ENCODE data around the gene MAP3K4.

MAP3K4 gene

DNA sequence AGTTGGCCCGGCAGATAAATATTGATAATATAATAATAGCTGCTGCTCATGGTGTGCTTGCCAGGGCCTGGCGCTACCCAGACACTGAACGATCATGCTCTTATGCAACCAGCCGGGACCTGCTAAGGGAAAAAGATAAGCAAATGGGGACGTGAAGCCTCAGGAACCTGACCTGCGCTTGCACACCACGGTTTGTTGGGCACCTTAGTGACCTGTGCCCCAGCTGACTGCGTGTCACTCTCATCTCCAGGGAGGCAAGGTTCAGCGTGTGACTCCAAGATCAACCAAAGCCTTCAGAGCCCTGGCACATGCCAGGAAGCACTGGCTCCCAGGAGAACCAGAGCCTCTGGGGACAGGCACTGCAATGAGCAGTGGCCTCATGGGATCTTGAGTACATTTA is 171.2 kb downstream of the MAP3K4 start:
- intact Hi-C loops (cut with DNase I), result no loop called here
- DNase-seq, result peak in 2 of 10 donors; percentile 9 to 16

DNA sequence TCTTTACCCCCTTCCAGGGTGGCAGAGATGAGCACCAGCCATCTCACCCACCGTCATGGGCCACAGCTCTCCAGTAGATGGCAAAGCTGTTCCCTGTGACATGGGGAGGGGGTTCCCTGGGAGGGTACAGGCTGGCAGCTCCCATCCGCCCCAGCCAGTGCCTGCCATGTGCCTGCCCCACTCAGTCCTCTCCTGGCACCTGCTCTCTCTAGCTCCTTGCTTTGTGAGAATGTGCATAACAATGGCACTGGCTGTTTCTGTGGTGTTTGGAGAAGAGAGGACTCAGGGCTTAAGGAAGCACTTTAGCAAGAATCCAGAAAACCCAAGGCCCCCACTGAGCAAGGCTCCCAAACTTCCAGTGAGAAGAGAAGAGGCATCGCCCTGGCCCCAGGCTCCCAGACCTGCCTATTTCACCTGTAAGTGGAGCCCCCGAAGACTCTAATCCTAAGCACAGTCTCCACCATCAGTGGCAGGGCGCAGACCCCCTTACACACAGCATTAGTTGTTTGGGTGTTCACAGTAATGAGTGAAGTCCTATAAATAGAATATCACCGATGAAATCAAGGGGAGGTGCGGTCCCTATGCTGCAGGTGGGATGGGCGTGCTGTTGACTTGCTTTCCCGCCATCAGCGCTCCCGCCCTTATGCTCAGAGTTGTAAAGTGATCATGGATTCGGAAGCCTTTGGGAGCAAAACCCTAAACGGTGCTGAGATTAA is 172.1 kb downstream of the MAP3K4 start:
- peak in 2 of 10 donors; percentile 11 to 16 for DNase-seq
- intact Hi-C loops (cut with DNase I), result no loop called here

DNA sequence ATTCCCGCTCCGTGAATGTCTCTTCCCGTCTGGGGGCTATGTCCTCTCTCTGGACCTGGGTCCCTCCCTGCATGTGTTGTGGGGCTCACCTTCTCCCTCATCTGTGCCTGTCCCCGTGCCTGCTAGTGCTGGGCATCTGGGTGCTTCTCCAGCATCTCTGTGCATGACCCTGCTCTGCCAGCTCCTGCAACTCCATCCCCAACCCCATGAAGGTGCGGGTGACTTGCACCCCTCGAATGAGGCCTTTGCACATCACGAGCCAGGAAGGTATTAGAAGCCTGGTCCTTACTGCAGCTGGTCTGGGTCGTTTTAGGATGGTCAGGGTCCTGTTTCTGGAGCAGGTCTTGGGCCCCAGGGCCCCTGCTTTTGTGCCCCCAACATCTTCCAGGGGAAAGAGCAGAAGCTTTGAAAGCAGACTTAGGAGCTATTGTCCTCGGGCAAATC is 172.6 kb downstream of the MAP3K4 start:
- intact Hi-C loops (cut with DNase I), result no loop called here

DNA sequence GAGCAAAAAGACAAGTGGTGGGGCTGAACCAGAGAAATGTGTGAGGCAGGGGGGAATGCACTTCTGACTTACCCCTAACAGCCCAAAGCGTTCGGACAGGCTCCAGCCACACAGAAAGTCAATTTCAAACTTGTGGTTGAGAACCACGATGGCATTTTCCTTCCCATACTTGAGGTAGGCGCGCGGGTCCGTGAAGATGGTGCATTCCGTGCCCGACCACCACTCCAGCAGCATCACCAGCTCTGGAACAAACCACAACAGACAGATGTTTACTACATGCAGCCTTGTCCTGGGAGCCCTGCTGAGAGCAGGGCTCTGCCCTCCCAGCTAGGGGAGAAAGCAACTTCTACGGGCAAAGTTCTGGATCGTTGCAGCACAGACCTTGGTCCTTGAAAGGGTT is 174.6 kb downstream of the MAP3K4 start:
- intact Hi-C loops (cut with DNase I), result loop anchor here (5.0 kb wide), 1 partner anchor 206 kb away; no protein-coding TSS in a partner anchor
- DNase-seq, result peak in 1 of 10 donors; percentile 13

More for the DNA sequence above, 172.6 kb downstream of the MAP3K4 start:
- DNase-seq, result peak in 2 of 10 donors; percentile 8 to 15

DNA sequence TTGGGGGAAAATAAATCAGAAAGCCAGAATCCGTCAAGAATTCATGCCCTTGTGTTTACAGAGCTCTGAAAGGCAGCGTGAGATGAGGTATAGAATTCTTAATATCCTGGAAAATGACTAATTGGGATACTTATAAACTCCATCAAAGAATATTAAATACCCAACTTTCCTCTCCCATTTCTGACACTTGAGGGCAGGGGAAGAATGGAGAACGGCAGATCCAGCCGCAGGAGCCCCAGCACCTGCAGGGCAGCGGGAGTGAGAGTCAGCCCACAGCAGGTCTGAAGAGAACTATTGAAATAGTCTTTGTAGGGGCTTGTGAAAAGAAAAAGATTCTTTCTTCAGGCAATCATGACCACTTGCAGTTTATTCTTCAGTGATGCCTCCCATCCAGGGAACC is 175.1 kb downstream of the MAP3K4 start:
- DNase-seq, result peak in 2 of 10 donors; percentile 14 to 20
- intact Hi-C loops (cut with DNase I), result loop anchor here (5.0 kb wide), 1 partner anchor 206 kb away; no protein-coding TSS in a partner anchor
